Measurements from ENCODE around the gene TRPM2.

The TRPM2 gene

DNA sequence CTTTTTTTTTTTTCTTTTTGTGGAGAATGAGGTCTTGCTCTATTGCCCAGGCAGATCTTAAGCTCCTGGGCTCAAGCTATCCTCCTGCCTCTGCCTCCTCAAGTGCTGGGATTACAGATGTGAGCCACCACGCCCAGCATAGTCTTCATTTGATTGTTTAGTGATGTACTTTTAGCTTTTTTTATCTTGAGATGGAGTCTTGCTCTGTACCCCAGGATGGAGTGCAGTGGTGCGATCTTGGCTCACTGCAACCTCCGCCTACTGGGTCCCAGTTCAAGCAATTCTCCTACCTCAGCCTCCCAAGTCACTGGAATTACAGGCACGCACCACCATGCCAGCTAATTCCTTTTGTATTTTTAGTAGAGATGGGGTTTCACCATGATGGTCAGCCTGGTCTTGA, 77.9 kb downstream of the TRPM2 start:
- no peak for DNase-seq (ENCODE audit: low read depth)

GRCh38 chr21:44432841-44433790, 79.7 kb downstream of the TRPM2 start:
- no peak for DNase-seq (ENCODE audit: low read depth)

DNA sequence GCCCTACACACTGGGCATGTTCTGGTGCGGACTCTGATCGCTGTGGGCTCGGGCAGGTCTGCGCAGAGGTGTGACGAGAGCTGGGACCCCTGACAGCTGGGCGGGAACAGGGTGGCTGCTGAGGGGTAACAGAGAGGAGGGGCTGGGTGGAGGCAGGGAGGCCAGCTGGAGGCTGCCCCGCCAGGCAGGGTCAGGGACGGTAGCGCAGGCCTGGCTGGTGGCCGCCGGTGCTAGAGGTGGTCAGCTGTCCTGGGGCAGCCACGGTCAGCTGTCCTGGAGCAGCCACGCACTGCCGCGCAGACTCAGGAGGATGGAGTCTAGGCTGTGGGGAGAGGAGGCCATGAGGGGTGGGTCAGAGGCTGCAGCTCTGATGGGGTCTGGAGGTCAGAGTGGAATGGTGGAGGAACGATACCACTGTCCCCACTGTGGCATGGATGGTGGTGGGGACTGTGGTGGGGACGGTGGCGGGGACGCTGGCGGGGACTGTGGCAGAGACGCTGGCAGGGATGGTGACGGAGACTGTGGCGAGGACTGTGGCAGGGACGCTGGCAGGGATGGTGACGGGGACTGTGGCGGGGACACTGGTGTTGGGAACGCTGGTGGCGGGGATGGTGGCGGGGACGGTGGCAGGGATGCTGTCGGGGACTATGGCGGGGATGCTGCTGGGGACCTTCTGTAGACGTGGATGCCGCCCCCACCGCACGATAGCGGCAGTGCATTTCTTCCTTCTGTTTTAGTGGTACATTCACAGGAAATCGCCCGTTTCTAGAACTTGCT, 80.6 kb downstream of the TRPM2 start:
- no peak for DNase-seq (ENCODE audit: low read depth)

GRCh38 chr21:44434568-44434925, 81.1 kb downstream of the TRPM2 start:
- no peak for DNase-seq (ENCODE audit: low read depth)

GRCh38 chr21:44434936-44435635, 81.7 kb downstream of the TRPM2 start:
- DNase-seq (ENCODE audit: low read depth), result no peak

DNA sequence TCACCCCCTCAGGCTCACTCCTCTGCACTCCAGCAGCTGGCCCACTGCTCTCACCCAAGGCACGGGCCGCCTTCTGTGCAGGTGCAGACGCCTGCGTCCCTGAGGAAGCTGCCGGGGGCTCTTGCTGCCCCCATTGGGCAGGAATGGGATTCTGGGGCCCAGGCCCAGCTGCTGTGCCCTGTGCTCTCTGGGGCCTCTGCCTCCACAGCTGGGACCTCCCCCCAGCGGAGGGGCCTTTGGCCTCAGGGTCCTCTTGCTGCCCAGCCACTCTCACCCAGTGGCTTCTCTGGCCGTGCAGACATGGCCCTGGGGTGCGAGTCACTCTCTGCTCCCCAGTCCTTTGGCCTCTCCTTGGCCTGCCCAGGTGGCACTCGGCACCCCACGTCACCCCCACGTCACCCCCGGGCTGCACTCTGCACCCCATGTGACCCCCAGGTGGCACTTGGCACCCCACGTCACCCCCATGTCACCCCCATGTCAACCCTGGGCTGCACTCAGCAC, 82.7 kb downstream of the TRPM2 start:
- no peak for DNase-seq (ENCODE audit: low read depth)

DNA sequence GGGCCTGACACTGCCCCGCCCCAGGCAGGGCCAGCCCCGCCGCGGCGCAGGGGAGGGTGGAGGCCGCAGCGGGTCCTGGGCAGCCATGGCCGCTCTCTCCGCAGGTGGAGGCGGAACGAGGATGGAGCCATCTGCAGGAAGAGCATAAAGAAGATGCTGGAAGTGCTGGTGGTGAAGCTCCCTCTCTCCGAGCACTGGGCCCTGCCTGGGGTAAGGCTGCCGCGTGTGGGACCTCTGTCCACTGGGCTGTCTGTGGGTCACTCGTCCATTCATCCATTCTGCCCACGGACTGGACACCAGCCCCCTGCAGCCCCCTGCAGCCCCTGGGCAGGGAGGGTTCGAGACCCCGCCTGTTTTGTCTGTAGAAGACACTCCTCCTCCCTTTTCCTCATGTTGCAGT, 83.5 kb downstream of the TRPM2 start:
- DNase-seq (ENCODE audit: low read depth), result no peak

DNA sequence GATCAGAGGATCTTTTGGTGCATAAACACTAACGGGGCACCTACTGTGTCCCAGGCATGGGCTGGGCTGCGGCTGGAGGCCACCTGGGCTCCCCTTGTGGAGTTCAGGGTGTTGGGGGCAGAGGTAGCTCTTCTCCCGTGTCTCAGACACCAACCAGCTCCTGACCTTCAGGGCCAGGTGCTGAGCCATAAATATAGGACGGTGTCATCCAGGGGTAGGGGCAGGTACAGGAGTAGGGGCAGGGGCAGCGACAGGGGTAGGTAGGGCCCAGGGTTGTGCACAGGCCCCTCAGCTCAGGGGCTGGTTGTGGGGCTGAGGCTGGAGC, 83.9 kb downstream of the TRPM2 start:
- no peak for DNase-seq (ENCODE audit: low read depth)

- DNase-seq (ENCODE audit: low read depth), result no peak
These were observed 84.4 kb downstream of the TRPM2 start for GRCh38 chr21:44437696-44438431.

DNA sequence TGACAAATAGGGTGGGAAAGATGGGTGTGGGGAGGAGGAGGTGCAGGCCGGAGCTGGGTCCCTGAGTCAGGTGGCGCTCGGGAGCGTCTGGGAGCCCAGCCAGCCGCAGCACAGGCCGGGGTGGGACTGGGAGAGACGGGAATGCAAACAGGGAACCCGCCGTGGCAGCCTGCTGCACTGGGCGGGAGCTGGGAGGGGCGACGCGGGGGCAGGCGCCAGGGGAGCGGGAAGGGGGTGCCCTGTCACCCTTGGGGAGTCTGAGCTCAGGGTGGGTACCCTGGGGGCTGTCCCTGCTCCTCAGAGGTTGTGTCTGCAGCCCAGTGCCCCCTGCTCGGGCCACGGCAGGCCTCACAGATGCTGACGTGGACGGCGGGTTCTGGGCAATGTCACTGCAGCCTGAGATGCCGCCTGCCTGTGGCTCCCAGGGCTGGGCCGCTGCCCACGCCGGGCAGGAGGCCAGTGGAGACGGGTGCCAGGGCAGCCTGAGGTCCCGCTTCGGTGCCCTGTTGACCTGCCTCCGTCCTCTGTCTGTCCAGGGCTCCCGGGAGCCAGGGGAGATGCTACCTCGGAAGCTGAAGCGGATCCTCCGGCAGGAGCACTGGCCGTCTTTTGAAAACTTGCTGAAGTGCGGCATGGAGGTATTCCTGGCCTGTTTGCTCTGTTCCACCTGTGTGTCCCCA, 85.2 kb downstream of the TRPM2 start:
- DNase-seq (ENCODE audit: low read depth), result no peak

DNA sequence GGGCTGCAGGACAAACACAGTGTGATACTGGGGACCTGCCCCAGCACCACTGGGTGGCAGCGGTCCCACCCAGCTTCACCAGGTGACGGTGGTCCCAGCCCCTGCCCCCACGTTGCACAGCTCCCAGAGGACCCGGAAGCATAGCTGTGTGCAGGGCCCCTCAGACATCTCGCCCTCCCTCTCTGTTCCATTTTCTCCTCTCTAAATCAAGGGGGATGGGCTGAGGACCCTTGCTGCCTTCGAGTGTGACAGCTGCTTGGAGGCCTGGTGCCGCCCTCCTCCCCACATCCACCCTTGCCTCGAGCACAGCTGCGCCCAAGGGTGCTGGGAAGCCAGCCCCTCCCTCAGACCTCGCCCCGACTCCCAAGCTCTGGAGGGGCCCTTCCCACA, 85.8 kb downstream of the TRPM2 start:
- no peak for DNase-seq (ENCODE audit: low read depth)

DNA sequence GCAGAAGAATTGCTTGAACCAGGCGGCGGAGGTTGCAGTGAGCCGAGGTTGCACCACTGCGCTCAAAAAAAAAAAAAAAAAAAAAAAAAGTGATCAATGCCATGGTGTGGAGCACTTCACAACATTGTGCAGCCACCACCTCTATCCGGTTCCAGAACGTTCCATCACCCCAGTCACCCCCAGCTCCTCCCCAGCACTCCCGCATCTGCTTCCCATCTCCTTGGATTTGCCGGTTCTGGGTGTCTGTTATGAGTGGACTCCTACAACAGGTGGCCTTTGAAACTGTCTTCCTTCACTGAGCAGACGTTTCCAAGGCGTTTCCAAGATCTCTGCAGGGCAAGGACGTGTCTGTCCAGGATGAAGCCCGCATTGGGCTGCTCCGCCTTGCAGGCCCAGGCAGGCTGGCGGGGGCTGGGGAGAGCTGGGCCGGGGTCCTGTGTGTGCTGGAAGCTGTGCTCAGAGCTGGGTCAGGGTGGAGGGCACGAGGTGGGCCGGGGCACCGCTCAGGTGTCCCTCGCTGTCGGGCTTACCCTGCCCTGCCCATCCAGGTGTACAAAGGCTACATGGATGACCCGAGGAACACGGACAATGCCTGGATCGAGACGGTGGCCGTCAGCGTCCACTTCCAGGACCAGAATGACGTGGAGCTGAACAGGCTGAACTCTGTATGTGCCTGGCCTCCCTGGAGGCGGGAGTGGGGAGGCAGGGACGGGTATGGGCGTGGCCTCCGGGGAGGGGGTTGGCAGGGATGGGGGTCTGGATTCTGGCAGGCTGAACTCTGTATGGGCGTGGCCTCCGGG, 87.0 kb downstream of the TRPM2 start:
- no peak for DNase-seq (ENCODE audit: low read depth)

DNA sequence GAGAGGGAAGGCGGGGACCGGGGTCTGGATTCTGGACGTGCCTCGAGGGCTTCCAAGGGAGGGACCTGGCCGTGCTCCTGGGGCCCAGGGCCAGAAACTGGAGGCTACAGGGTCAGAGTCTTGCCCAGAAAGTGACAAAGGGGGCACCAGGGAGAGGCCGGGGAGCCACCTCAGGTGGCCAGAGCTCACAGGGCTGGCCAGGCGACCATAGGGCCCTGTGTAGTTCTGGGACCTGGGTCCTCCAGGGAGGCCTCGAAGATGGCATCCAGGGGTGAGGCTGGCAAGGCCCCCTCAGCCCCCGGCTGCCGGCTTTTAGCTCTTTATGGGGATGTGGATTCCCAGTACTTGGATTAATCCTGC, 87.6 kb downstream of the TRPM2 start:
- no peak for DNase-seq (ENCODE audit: low read depth)

DNA sequence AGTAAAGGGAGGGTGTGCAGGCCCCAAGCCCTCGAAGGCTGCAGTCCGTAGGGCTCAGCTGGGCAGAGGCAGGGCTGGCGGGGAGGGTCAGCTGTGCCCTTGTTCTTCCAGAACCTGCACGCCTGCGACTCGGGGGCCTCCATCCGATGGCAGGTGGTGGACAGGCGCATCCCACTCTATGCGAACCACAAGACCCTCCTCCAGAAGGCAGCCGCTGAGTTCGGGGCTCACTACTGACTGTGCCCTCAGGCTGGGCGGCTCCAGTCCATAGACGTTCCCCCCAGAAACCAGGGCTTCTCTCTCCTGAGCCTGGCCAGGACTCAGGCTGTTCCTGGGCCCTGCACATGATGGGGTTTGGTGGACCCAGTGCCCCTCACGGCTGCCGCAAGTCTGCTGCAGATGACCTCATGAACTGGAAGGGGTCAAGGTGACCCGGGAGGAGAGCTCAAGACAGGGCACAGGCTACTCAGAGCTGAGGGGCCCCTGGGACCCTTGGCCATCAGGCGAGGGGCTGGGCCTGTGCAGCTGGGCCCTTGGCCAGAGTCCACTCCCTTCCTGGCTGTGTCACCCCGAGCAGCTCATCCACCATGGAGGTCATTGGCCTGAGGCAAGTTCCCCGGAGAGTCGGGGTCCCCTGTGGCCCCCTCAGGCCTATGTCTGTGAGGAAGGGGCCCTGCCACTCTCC, 88.3 kb downstream of the TRPM2 start:
- DNase-seq (ENCODE audit: low read depth), result no peak

DNA sequence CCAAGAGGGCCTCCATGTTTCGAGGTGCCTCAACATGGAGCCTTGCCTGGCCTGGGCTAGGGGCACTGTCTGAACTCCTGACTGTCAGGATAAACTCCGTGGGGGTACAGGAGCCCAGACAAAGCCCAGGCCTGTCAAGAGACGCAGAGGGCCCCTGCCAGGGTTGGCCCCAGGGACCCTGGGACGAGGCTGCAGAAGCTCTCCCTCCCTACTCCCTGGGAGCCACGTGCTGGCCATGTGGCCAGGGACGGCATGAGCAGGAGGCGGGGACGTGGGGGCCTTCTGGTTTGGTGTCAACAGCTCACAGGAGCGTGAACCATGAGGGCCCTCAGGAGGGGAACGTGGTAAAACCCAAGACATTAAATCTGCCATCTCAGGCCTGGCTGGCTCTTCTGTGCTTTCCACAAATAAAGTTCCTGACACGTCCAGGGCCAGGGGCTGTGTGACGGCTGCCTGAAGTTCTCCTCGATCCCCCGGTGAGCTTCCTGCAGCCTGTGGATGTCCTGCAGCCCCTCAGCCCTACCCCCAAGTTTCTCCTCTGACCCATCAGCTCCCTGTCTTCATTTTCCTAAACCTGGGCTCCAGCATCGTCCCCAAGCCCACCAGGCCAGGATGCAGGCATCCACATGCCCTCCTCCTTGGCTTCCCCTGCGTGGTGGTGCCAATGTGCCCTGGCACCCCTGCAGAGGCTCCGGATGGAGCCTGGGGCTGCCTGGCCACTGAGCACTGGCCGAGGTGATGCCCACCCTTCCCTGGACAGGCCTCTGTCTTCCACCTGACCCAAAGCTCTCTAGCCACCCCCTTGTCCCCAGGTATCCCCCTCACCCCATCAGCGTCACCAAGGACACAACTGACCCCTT, 89.1 kb downstream of the TRPM2 start:
- DNase-seq (ENCODE audit: low read depth), result no peak

- DNase-seq (ENCODE audit: low read depth), result no peak
These were observed 90.0 kb downstream of the TRPM2 start for GRCh38 chr21:44443291-44443890.

DNA sequence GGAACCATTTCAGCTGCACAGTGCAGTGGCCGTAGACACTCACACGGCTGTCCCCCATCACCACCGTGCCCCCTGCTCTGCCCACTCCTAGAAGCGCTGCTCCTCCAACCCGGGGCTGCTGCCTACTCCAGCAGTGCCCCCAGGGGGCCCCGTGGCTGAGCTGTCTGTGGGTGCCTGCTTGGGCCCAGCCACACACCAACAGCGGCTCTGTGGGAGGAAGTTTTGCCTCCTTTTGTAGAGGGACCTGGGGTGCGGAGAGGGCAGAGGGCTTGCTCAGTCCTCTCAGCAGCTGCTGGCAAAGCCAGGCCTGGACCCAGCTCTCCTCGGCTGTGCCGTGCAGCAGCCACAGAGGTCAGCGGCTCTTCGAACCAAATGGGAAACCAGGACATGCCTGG, 90.5 kb downstream of the TRPM2 start:
- no peak for DNase-seq (ENCODE audit: low read depth)

DNA sequence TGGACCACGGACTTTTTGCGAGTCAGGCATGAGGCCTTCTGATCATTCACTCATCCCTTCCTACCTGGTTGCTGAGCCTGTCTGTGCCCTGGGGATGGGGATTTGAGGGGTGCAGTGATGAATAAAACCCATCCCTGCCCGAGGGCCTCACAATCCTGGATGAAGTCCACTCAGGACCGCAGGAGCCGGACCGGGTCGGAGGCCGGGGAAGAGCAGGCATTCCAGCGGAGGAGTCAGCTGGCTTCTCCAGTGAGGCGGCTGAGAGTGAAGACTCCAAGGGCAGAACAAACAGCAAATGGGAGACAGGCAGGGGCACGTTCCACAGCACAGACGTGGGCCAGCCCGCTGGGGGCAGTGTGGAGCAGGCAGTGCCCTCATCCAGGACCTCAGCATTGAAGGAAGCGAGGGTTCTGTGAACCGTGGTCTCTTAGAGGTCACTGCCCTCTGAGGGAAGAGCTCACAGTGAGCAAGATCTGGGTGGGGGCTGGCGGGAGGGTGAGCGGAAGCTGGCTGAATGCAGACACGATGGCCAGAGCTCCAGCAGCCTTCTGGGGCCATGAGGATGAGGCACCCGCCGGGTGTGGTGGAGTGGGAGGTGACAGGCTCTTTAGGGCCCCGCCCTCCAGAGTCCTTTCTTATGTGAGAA, 91.0 kb downstream of the TRPM2 start:
- DNase-seq (ENCODE audit: low read depth), result no peak
